Brain microvascular endothelial cell (primary cell): ENCODE results near the gene SUPT5H.
A peak's percentile ranks its signal among the peaks of the same experiment; 100 is the strongest.

ENCODE experiments used
- DNase-seq: peaks from one replicate; pipeline ENCODE4 v3.0.0-alpha.2; 2020
- H3K27ac ChIP-seq: fragments of 250-450 bp; sonication (Bioruptor Pico); 2 replicates; pipeline ENCODE4 v1.5.1; 2020; ENCODE audit warnings: mild to moderate bottlenecking, moderate library complexity
- H3K27me3 ChIP-seq: fragments of 250-450 bp; sonication (Bioruptor Pico); replicated peaks from 2 replicates; pipeline ENCODE4 v1.5.1; 2020; ENCODE audit warnings: mild to moderate bottlenecking
- H3K36me3 ChIP-seq: fragments of 250-450 bp; sonication (Bioruptor Pico); replicated peaks from 2 replicates; pipeline ENCODE4 v1.5.1; 2020; ENCODE audit warnings: mild to moderate bottlenecking
- H3K4me3 ChIP-seq: 2 replicates; pipeline ENCODE4 v1.5.1; 2011; ENCODE audit warnings: low read depth, mild to moderate bottlenecking, control low read depth, low read length, moderate library complexity
- in situ Hi-C: cut with HindIII; loops from 2 replicates; pipeline ENCODE4 v1.10.0; 2017; ENCODE audit warnings: low sequenced_read_pairs, low pct_ligation_motif_present
- TF ChIP-seq, protein P1 (sequence below): IDR thresholded peaks from 2 replicates; pipeline ENCODE4 v1.5.1; 2011; ENCODE audit warnings: low read depth, mild to moderate bottlenecking, moderate library complexity, low read length, control low read depth, inconsistent platforms; ENCODE audit errors: missing control alignments

The SUPT5H gene

DNA sequence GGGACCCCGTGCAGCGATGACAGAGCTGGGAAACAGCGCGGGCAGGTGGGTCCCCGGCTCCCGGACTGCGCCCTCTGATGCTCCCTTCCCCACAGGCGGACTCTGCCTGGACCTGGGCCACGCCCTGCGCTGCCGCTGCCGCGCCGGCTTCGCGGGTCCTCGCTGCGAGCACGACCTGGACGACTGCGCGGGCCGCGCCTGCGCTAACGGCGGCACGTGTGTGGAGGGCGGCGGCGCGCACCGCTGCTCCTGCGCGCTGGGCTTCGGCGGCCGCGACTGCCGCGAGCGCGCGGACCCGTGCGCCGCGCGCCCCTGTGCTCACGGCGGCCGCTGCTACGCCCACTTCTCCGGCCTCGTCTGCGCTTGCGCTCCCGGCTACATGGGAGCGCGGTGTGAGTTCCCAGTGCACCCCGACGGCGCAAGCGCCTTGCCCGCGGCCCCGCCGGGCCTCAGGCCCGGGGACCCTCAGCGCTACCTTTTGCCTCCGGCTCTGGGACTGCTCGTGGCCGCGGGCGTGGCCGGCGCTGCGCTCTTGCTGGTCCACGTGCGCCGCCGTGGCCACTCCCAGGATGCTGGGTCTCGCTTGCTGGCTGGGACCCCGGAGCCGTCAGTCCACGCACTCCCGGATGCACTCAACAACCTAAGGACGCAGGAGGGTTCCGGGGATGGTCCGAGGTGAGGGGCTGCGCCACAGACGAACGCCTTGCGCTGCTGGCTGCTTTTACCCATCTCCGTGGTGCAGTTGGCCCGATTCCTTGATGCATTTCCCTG is 61.7 kb downstream of the SUPT5H start:
- in situ Hi-C loops: no loop called here
- TF ChIP-seq, protein P1, sequence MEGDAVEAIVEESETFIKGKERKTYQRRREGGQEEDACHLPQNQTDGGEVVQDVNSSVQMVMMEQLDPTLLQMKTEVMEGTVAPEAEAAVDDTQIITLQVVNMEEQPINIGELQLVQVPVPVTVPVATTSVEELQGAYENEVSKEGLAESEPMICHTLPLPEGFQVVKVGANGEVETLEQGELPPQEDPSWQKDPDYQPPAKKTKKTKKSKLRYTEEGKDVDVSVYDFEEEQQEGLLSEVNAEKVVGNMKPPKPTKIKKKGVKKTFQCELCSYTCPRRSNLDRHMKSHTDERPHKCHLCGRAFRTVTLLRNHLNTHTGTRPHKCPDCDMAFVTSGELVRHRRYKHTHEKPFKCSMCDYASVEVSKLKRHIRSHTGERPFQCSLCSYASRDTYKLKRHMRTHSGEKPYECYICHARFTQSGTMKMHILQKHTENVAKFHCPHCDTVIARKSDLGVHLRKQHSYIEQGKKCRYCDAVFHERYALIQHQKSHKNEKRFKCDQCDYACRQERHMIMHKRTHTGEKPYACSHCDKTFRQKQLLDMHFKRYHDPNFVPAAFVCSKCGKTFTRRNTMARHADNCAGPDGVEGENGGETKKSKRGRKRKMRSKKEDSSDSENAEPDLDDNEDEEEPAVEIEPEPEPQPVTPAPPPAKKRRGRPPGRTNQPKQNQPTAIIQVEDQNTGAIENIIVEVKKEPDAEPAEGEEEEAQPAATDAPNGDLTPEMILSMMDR: no peak
- H3K4me3 ChIP-seq: peak overlapping the region; percentile 59

DNA sequence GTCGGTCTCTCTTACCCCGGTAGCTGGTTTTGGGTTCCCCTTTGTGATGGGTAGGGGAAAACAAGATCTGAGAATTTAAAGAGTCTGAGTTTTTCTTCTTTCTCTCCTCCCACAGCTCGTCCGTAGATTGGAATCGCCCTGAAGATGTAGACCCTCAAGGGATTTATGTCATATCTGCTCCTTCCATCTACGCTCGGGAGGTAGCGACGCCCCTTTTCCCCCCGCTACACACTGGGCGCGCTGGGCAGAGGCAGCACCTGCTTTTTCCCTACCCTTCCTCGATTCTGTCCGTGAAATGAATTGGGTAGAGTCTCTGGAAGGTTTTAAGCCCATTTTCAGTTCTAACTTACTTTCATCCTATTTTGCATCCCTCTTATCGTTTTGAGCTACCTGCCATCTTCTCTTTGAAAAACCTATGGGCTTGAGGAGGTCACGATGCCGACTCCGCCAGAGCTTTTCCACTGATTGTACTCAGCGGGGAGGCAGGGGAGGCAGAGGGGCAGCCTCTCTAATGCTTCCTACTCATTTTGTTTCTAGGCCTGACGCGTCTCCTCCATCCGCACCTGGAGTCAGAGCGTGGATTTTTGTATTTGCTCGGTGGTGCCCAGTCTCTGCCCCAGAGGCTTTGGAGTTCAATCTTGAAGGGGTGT is 62.5 kb downstream of the SUPT5H start:
- no peak overlapping the region for H3K27ac ChIP-seq
- in situ Hi-C loops: no loop called here
- H3K27me3 ChIP-seq: no peaks in the 10 kb centered on the region
- peak overlapping the region; percentile 59 for H3K4me3 ChIP-seq
- H3K36me3 ChIP-seq: no peaks in the 10 kb centered on the region
- no peak for DNase-seq
- TF ChIP-seq, protein P1: no peak

More for the DNA sequence above, 61.7 kb downstream of the SUPT5H start:
- Histone ChIP-seq H3K27ac (no peak overlapping the region), H3K36me3 (no peaks in the 10 kb centered on the region), H3K27me3 (no peaks in the 10 kb centered on the region)
- peak; percentile 41 for DNase-seq

DNA sequence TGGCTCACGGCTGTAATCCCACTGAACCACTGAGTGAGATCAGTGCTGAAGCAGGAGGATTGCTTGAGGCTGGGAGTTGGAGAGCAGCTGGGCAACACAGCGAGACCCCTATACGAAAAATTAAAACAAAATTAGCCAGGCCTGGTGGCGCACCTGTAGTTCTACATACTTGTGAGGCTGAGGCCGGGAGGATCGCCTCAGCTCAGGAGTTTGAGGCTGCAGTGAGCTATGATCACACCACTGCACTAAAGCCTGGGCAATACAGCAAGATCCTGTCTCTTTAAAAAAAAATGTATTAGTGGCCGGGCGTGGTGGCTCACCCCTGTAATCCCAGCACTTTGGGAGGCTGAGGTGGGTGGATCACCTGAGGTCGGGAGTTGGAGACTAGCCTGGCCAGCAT is 63.2 kb downstream of the SUPT5H start:
- Histone ChIP-seq H3K36me3 (no peaks in the 10 kb centered on the region), H3K4me3 (no peak overlapping the region), H3K27me3 (peaks cover under 1% of the 10 kb centered on the region), H3K27ac (no peak overlapping the region)
- TF ChIP-seq, protein P1: no peak
- in situ Hi-C loops: no loop called here
- DNase-seq: no peak

DNA sequence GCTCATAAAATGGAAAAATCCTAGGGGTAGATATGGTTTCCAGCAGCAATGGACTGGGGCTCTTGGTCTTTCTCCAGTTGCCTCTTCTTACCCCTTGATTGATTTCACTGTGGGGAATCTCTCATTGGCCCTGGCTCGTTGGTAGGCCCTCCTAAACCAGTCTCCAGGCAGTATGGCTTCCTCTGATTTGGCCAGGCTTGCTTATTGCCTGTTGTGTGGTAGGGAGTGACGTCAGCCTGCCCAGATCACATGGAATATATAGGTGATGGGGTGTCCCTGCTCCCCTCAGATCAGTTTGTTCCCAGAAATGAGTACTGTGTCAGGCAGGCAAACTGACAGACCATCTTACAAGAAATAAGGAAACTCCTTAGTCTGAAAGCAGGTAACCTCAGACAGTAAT is 63.9 kb downstream of the SUPT5H start:
- Histone ChIP-seq H3K27me3 (peaks cover 7% of the 10 kb centered on the region), H3K4me3 (no peak overlapping the region), H3K27ac (no peak overlapping the region), H3K36me3 (no peaks in the 10 kb centered on the region)
- TF ChIP-seq, protein P1: no peak
- in situ Hi-C loops: no loop called here
- no peak for DNase-seq

DNA sequence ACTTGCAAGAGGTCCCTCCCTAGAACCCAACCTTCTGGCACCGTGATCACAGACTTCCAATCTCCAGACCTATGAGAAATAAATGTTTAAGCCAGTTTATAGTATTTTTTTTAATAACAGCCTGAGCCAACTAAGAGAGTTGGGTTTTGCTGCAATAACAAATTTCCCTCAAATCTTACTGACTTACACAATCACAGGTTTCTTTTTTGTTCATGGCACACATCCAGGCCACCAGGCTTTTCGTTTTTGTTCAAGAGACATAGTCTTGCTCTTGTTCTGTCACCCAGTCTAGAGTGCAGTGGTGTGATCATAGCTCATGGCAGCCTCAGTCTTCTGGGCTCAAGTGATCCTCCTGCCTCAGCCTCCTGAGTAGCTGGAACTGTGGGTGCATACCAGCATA is 67.6 kb downstream of the SUPT5H start:
- Histone ChIP-seq H3K27me3 (peaks cover 34% of the 10 kb centered on the region), H3K4me3 (no peak overlapping the region), H3K27ac (no peak overlapping the region), H3K36me3 (no peaks in the 10 kb centered on the region)
- TF ChIP-seq, protein P1: no peak
- no peak for DNase-seq
- in situ Hi-C loops: no loop called here
